HepG2 (cell line): ENCODE data around the gene ZBTB46. TPM values are rescaled to one million over a fixed set of nuclear protein-coding genes. Genes with fewer than 3 reads are reported as not detected.

Source experiments
- ATAC-seq: fragments of 200-7000 bp; cut with Tn5 transposase; 3 replicates; pipeline ENCODE4 v1.9.1; 2020; ENCODE audit warnings: mild to moderate bottlenecking, moderate library complexity
- BruUV-seq: library from RNA; stranded (reverse); fragments of 400-500 nt; replicated peaks from 2 replicates; lab custom pipeline; 2021; lab: Mats Ljungman, UMichigan
- CTCF ChIA-PET: fragments of 300-600 bp; formaldehyde crosslinking; extraction: SDS; loops from one replicate; lab custom pipeline; 2021; ENCODE audit warnings: low total read pairs, inconsistent platforms, low intra/inter-chr PET ratio; lab: Yijun Ruan, JAX
- POLR2A ChIA-PET: fragments of 350-600 bp; sonication (Branson Sonifier 250); formaldehyde crosslinking; loops from one replicate; lab custom pipeline; 2020; ENCODE audit warnings: antibody characterized with exemption, inconsistent platforms; lab: Yijun Ruan, JAX
- DNase-seq: peaks from one replicate; pipeline ENCODE4 v3.0.0-alpha.2; 2015; ENCODE audit warnings: low spot score
- FAIRE-seq: peaks from 3 replicates; lab custom pipeline; 2011; peaks lifted over from hg19 to GRCh38; lab: Jason Lieb, UNC
- H2AFZ ChIP-seq: one replicate; pipeline ENCODE4 v1.6.1; 2011; ENCODE audit warnings: low read length, inconsistent platforms
- H3K27ac ChIP-seq: fragments of 300-600 bp; 3 replicates; pipeline ENCODE4 v1.8.0; 2011; ENCODE audit warnings: mixed run types, mild to moderate bottlenecking, mixed read lengths, low read length, inconsistent platforms; ENCODE audit not compliant: insufficient read depth; ENCODE audit errors: extremely low read length
- H3K27me3 ChIP-seq, 2 experiments: fragments of 200-600 bp in 1 of 2; 2 replicates in 1 of 2; 3 replicates in 1 of 2; pipeline versions ENCODE4 v1.6.0 to v1.8.0; 2011; ENCODE audit warnings: low read length in 2 of 2, mild to moderate bottlenecking in 2 of 2, moderate library complexity in 2 of 2, inconsistent platforms in 1 of 2; ENCODE audit not compliant: insufficient read depth in 2 of 2, control insufficient read depth in 1 of 2
- H3K36me3 ChIP-seq, 2 experiments: fragments of 200-600 bp in 1 of 2; replicated peaks in 1 of 2; 2 replicates in 1 of 2; 3 replicates in 1 of 2; pipeline versions ENCODE4 v1.5.1 to v1.8.0; 2011; ENCODE audit warnings: low read length in 2 of 2, inconsistent platforms in 1 of 2; ENCODE audit not compliant: insufficient read depth in 2 of 2, control insufficient read depth in 1 of 2
- H3K4me1 ChIP-seq: 2 replicates; pipeline ENCODE4 v1.5.1; 2012; ENCODE audit warnings: low read length, inconsistent platforms; ENCODE audit not compliant: insufficient read depth
- H3K4me2 ChIP-seq: 2 replicates; pipeline ENCODE4 v1.6.0; 2011; ENCODE audit warnings: low read depth, low read length, inconsistent platforms
- H3K4me3 ChIP-seq, 3 experiments: fragments of 200-600 bp in 1 of 3; sonication (generic), shearing (Covaris generic) in 1 of 3; replicated peaks in 1 of 3; 2 replicates each; pipeline ENCODE4 v1.5.1; 2011 to 2016; ENCODE audit warnings: low read length in 3 of 3, inconsistent platforms in 2 of 3, low read depth in 2 of 3, mild to moderate bottlenecking in 2 of 3, control low read depth in 1 of 3, mixed read lengths in 1 of 3; ENCODE audit not compliant: insufficient read depth in 1 of 3
- H3K79me2 ChIP-seq: one replicate; pipeline ENCODE4 v1.6.1; 2011; ENCODE audit warnings: low read length, inconsistent platforms; ENCODE audit not compliant: insufficient read depth
- H3K9ac ChIP-seq: 2 replicates; pipeline ENCODE4 v1.6.0; 2011; ENCODE audit warnings: mild to moderate bottlenecking, low read depth, low read length, inconsistent platforms; ENCODE audit not compliant: insufficient read depth
- H3K9me3 ChIP-seq: 2 replicates; pipeline ENCODE4 v1.5.1; 2012; ENCODE audit warnings: mild to moderate bottlenecking, low read length
- H4K20me1 ChIP-seq: 2 replicates; pipeline ENCODE4 v1.6.0; 2011; ENCODE audit warnings: inconsistent platforms, mild to moderate bottlenecking, low read length, moderate library complexity; ENCODE audit not compliant: insufficient read depth
- CHD2 ChIP-seq: IDR thresholded peaks from 2 replicates; pipeline ENCODE4 v1.6.1; 2011; ENCODE audit warnings: low read depth, low read length, improper control_type of control experiment
- HDAC1 ChIP-seq: sonication (generic); formaldehyde crosslinking; IDR thresholded peaks from 2 replicates; pipeline ENCODE4 v1.5.1; 2020; ENCODE audit warnings: mild to moderate bottlenecking, missing genetic modification reagents
- MXD4 ChIP-seq: IDR thresholded peaks from 2 replicates; pipeline ENCODE4 v1.6.1; 2016; ENCODE audit warnings: mild to moderate bottlenecking, missing biosample characterization, missing genetic modification reagents
- NPAS2 ChIP-seq: sonication (generic); formaldehyde crosslinking; IDR thresholded peaks from 2 replicates; pipeline ENCODE4 v1.8.0; 2022; ENCODE audit warnings: mild to moderate bottlenecking, missing genetic modification reagents, borderline replicate concordance
- RAD21 ChIP-seq: fragments of 450-650 bp; formaldehyde crosslinking; IDR thresholded peaks from 2 replicates; pipeline ENCODE4 v1.5.0; 2020; ENCODE audit warnings: mild to moderate bottlenecking
- WIZ ChIP-seq: sonication (generic); formaldehyde crosslinking; IDR thresholded peaks from 2 replicates; pipeline ENCODE4 v1.5.1; 2020; ENCODE audit warnings: mild to moderate bottlenecking, missing genetic modification reagents
- ZFX ChIP-seq: sonication (generic); formaldehyde crosslinking; IDR thresholded peaks from 2 replicates; pipeline ENCODE4 v1.4.0; 2020; ENCODE audit warnings: mild to moderate bottlenecking, low read depth, missing genetic modification reagents, moderate library complexity
- ZNF501 ChIP-seq: sonication (generic); formaldehyde crosslinking; IDR thresholded peaks from 2 replicates; pipeline ENCODE4 v1.5.1; 2020; ENCODE audit warnings: mild to moderate bottlenecking, moderate library complexity, missing genetic modification reagents
- ZNF768 ChIP-seq: sonication (generic); formaldehyde crosslinking; IDR thresholded peaks from 2 replicates; pipeline ENCODE4 v1.4.0; 2020; ENCODE audit warnings: missing genetic modification reagents
- ZNF83 ChIP-seq: sonication (generic); formaldehyde crosslinking; IDR thresholded peaks from 2 replicates; pipeline ENCODE4 v1.4.0; 2020; ENCODE audit warnings: missing genetic modification reagents, mild to moderate bottlenecking, borderline replicate concordance
- ZNF839 ChIP-seq: sonication (generic); formaldehyde crosslinking; IDR thresholded peaks from 2 replicates; pipeline ENCODE4 v1.4.0; 2020; ENCODE audit warnings: missing genetic modification reagents, mild to moderate bottlenecking, borderline replicate concordance
- WGBS: methylation state at CpG from one replicate; pipeline ENCODE4 v1.1.6; 2017; ENCODE audit warnings: low lambda C conversion rate; 5-methylcytosine and 5-hydroxymethylcytosine counted together
- in situ Hi-C: cut with HindIII; loops from 2 replicates; pipeline ENCODE4 v1.10.0; 2017; ENCODE audit warnings: low pct_unique_long_range_greater_than_20kb; ENCODE audit not compliant: extremely low pct_ligation_motif_present
- intact Hi-C: fragments of 100-400 bp; cut with micrococcal nuclease; formaldehyde crosslinking; loops from one replicate; pipeline ENCODE4 v1.10.0; 2022; ENCODE audit not compliant: unreplicated experiment
- polyA plus RNA-seq, 8 experiments: library from polyadenylated mRNA; depleted of rRNA in 3 of 8; stranded (reverse) in 7 of 8; unstranded in 1 of 8; fragments of >200 nt; fragmentation: Illumina TruSeq in 4 of 8; extraction: Trizol in 4 of 8; gene quantifications; 2 replicates each; pipeline versions ENCODE4 v1.2.1 to v1.2.3, GENCODE V29; 2011 to 2016; ENCODE audit warnings: low read depth in 4 of 8, missing spikeins in 1 of 8, mixed read lengths in 1 of 8; ENCODE audit not compliant: insufficient read depth in 1 of 8
- total RNA-seq, 5 experiments: library from RNA; depleted of rRNA; stranded (reverse); fragments of >200 nt; fragmentation: Illumina TruSeq; extraction: Trizol; gene quantifications; 2 replicates each; pipeline ENCODE4 v1.2.3, GENCODE V29; 2016; ENCODE audit warnings: low read depth in 1 of 5
- TF ChIP-seq, protein P1 (sequence below): sonication (generic); formaldehyde crosslinking; IDR thresholded peaks from 2 replicates; pipeline ENCODE4 v1.9.0; 2022; ENCODE audit warnings: low read depth, missing genetic modification reagents
- TF ChIP-seq, protein P2 (sequence below): sonication (generic); formaldehyde crosslinking; IDR thresholded peaks from 2 replicates; pipeline ENCODE4 v1.4.0; 2020; ENCODE audit warnings: missing genetic modification reagents
- TF ChIP-seq, protein P3 (sequence below): IDR thresholded peaks from 2 replicates; pipeline ENCODE4 v1.6.1; 2012; ENCODE audit warnings: inconsistent platforms
- TF ChIP-seq, protein P4 (sequence below): sonication (generic); formaldehyde crosslinking; IDR thresholded peaks from 2 replicates; pipeline ENCODE4 v1.4.0; 2020; ENCODE audit warnings: missing genetic modification reagents, borderline replicate concordance

Gene ZBTB46
- total and polyA plus RNA-seq, 2 of the 13 experiments (the other 11 are each of a cell fraction or from before 2014, with no cell fraction given) = 1.6 to 13.5 TPM

DNA sequence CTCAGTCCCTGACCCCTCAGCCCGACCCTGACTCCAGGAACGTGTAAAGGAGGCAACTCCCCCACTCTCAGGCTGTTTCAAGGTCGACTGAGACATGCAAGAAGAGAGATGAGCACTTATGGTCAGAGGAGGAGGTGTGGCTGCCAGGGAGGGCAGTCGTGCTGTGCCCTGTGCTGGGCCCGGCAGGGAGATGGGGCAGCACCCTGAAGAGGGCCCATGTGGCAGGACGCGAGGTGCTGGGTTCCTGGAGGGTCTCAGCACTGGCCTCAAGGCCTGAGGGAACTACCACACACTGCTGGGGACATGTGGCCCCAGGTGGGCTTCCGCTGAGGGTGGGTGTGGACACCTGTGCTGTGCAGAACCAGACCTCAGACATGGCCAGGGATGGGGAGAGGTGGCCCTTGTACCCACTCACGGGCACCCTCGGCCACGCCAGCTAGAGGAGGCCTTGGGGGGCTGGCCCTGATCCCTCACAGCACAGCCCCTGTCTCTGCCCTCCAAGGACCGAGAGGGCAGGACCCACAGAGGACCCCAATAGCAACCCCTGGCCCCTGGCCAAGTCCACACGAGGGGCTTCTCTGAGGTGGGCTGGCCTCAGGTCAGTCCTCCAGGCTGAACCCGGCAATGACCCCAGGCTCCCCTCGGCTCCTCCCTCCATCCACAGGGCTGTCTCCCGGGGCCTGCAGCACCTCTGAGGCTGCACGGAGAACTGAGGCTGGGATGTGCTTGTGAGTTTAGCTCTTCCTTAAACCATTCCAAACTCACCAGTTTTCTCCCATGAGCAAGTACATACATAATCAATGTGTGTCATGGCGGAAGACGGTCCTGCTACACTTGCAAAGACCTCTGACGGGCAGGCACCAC is 82.8 kb downstream of the ZBTB46 start (continued):
- 0 out of 2 replicates have a peak, but pooled peaks have one; percentile 0 for TF ChIP-seq HDAC1 (CRISPR knock-in tag)
- no peak for TF ChIP-seq ZNF83 (CRISPR knock-in tag)

DNA sequence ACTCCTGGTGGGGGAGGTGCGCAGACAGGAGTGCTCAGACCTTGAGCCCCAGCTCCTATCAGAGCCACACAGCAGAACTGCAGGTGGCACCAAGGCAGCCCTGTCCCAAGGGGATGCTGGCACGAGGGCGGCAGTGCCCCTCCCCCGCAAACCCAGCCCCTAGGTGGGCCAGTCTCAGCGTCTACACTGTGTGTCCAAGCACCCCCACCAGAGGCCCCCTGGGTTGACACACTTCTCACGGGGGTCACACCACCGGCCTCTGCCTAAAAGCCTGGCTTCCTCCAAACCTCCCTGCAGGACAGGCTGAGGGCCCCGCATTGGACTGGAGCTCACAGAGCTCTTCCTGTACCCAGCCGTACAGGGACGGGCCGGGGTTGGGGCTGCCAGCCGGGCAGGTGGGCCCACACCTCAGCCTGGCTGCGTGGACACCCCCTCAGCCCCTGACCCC is 83.4 kb downstream of the ZBTB46 start:
- H4K20me1 ChIP-seq = no peaks in the 10 kb centered on the region
- WGBS = 11% methylated on average over 6 of the region's 13 CpGs
- H3K36me3 ChIP-seq = peaks cover 11 to 12% of the 10 kb centered on the region in 2 experiments; a peak in 4 of 5 replicates
- peak overlapping the region; percentile 44 for H3K4me2 ChIP-seq
- H3K27me3 ChIP-seq = no peaks in the 10 kb centered on the region
- BruUV-seq = no TSS peak
- no peak overlapping the region for H2AFZ ChIP-seq
- in situ Hi-C loops = no loop called here
- no peaks in the 10 kb centered on the region for H3K9me3 ChIP-seq
- DNase-seq (no peak), FAIRE-seq (no peak), ATAC-seq (peak; percentile 44)
- peak overlapping the region; percentile 13 for H3K27ac ChIP-seq
- H3K4me3 ChIP-seq = peak overlapping the region in 2 of 3 experiments; percentile 17 to 47; a peak in 1 of 6 replicates
- intact Hi-C loops = loop anchor here (10.0 kb wide), 1 partner anchor 117 kb away; the partner anchor contains the start of genes ABHD16B and TPD52L2
- ChIA-PET CTCF (no interaction called here), POLR2A (interaction anchor here (1.0 to 5.1 kb wide), 3 partner anchors 10 to 209 kb away, joined by 3 to 28 read pairs (median 4); partner anchors contain the start of genes ARFRP1, LIME1, SLC2A4RG and UCKL1)
- no peaks in the 10 kb centered on the region for H3K79me2 ChIP-seq
- peaks cover 70% of the 10 kb centered on the region for H3K4me1 ChIP-seq
- H3K9ac ChIP-seq = no peak overlapping the region
- TF ChIP-seq ZNF839 (CRISPR knock-in tag) (0 out of 2 replicates have a peak, but pooled peaks have one; percentile 20), WIZ (CRISPR knock-in tag) (0 out of 2 replicates have a peak, but pooled peaks have one; percentile 43), RAD21 (CRISPR knock-in tag) (peak; percentile 52; the same call in 1 of the 2 replicates), ZNF768 (CRISPR knock-in tag) (peak; percentile 26; the same call in 1 of the 2 replicates), NPAS2 (CRISPR knock-in tag) (no peak), ZNF501 (CRISPR knock-in tag) (0 out of 2 replicates have a peak, but pooled peaks have one; percentile 21), MXD4 (CRISPR knock-in tag) (no peak), CHD2 (0 out of 2 replicates have a peak, but pooled peaks have one; percentile 20), ZFX (CRISPR knock-in tag) (peak; percentile 4; the same call in 1 of the 2 replicates), HDAC1 (CRISPR knock-in tag) (peak; percentile 39; the same call in 1 of the 2 replicates)
- TF ChIP-seq, protein P1, sequence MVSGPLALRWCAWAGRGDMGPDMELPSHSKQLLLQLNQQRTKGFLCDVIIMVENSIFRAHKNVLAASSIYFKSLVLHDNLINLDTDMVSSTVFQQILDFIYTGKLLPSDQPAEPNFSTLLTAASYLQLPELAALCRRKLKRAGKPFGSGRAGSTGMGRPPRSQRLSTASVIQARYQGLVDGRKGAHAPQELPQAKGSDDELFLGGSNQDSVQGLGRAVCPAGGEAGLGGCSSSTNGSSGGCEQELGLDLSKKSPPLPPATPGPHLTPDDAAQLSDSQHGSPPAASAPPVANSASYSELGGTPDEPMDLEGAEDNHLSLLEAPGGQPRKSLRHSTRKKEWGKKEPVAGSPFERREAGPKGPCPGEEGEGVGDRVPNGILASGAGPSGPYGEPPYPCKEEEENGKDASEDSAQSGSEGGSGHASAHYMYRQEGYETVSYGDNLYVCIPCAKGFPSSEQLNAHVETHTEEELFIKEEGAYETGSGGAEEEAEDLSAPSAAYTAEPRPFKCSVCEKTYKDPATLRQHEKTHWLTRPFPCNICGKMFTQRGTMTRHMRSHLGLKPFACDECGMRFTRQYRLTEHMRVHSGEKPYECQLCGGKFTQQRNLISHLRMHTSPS (CRISPR knock-in tag) = peak; percentile 37
- TF ChIP-seq, protein P2, sequence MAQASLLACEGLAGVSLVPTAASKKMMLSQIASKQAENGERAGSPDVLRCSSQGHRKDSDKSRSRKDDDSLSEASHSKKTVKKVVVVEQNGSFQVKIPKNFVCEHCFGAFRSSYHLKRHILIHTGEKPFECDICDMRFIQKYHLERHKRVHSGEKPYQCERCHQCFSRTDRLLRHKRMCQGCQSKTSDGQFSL (CRISPR knock-in tag) = peak; percentile 74; the same call in 1 of the 2 replicates
- TF ChIP-seq, protein P3, sequence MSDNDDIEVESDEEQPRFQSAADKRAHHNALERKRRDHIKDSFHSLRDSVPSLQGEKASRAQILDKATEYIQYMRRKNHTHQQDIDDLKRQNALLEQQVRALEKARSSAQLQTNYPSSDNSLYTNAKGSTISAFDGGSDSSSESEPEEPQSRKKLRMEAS = peak; percentile 28; the same call in 1 of the 2 replicates
- TF ChIP-seq, protein P4, sequence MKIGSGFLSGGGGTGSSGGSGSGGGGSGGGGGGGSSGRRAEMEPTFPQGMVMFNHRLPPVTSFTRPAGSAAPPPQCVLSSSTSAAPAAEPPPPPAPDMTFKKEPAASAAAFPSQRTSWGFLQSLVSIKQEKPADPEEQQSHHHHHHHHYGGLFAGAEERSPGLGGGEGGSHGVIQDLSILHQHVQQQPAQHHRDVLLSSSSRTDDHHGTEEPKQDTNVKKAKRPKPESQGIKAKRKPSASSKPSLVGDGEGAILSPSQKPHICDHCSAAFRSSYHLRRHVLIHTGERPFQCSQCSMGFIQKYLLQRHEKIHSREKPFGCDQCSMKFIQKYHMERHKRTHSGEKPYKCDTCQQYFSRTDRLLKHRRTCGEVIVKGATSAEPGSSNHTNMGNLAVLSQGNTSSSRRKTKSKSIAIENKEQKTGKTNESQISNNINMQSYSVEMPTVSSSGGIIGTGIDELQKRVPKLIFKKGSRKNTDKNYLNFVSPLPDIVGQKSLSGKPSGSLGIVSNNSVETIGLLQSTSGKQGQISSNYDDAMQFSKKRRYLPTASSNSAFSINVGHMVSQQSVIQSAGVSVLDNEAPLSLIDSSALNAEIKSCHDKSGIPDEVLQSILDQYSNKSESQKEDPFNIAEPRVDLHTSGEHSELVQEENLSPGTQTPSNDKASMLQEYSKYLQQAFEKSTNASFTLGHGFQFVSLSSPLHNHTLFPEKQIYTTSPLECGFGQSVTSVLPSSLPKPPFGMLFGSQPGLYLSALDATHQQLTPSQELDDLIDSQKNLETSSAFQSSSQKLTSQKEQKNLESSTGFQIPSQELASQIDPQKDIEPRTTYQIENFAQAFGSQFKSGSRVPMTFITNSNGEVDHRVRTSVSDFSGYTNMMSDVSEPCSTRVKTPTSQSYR (CRISPR knock-in tag) = peak; percentile 93
